Epithelial cell of proximal tubule (primary cell): ENCODE measurements around the gene RPL13A. TPM values are rescaled to one million over a fixed set of nuclear protein-coding genes. Genes with fewer than 3 reads are reported as not detected.

Experiments
- DNase-seq: peaks from one replicate; pipeline ENCODE4 v3.0.0-alpha.2; 2011; ENCODE audit warnings: low read depth
- H3K4me3 ChIP-seq: 2 replicates; pipeline ENCODE4 v1.5.1; 2011; ENCODE audit warnings: low read depth, mild to moderate bottlenecking, low read length
- CTCF ChIP-seq: conservative IDR thresholded peaks from 2 replicates; pipeline ENCODE4 v1.5.1; 2012; ENCODE audit warnings: low read depth, mild to moderate bottlenecking, low read length
- total RNA-seq: library from RNA; depleted of rRNA; stranded (reverse); fragments of >200 nt; gene quantifications from 2 replicates; pipeline ENCODE4 v1.2.3, GENCODE V29; 2015

RPL13A gene
- total RNA-seq, 1 donor from 2014 or later = 3,343 TPM

GRCh38 chr19:49450405-49450804 lies 37.0 kb upstream of the RPL13A start:
- no peak for DNase-seq
- H3K4me3 ChIP-seq = peak overlapping the region; percentile 61
- TF ChIP-seq CTCF = no peak

GRCh38 chr19:49451430-49452181 lies 35.8 kb upstream of the RPL13A start, which contains the start of gene PIH1D1:
TSS of gene PIH1D1 (minus strand) at chr19:49451814. CDS start at chr19:49451574, 240 bp downstream.
- peak; percentile 22 for TF ChIP-seq CTCF
- peak; percentile 97 for DNase-seq
- H3K4me3 ChIP-seq = peak within 1 kb of the TSS; percentile 98

GRCh38 chr19:49453013-49453756 lies 34.2 kb upstream of the RPL13A start, which contains the start of gene ALDH16A1:
TSS of gene ALDH16A1 (plus strand) at chr19:49453225. CDS start at chr19:49453332, 107 bp downstream.
- TF ChIP-seq CTCF = no peak
- peak; percentile 62 for DNase-seq
- H3K4me3 ChIP-seq = peak within 1 kb of the TSS; percentile 98

GRCh38 chr19:49453757-49454240 lies 33.6 kb upstream of the RPL13A start:
- peak overlapping the region; percentile 98 for H3K4me3 ChIP-seq

GRCh38 chr19:49455773-49456172 lies 31.6 kb upstream of the RPL13A start:
- DNase-seq = no peak
- no peak for TF ChIP-seq CTCF
- no peak overlapping the region for H3K4me3 ChIP-seq

More at GRCh38 chr19:49453757-49454240, 33.6 kb upstream of the RPL13A start:
- DNase-seq = no peak
- TF ChIP-seq CTCF = no peak

GRCh38 chr19:49456326-49456725 lies 31.1 kb upstream of the RPL13A start:
- DNase-seq = no peak
- no peak for TF ChIP-seq CTCF
- no peak overlapping the region for H3K4me3 ChIP-seq
